ENCODE results near the gene LIPN. TPM values are rescaled to one million over a fixed set of nuclear protein-coding genes. Genes with fewer than 3 reads are reported as not detected.

The LIPN gene
- polyA plus RNA-seq, 1 experiment, result not detected

Other genes starting within 250 kb of the LIPN start
- 6.1 and 8.0 TPM in 2 replicates for gene RNLS, start 176.7 kb upstream of the LIPN start, polyA plus RNA-seq (2011; rRNA removed)
- gene LIPJ, start 173.3 kb upstream of the LIPN start, polyA plus RNA-seq (2011; rRNA removed), result not detected in 2 replicates
- gene LIPF, start 95.6 kb upstream of the LIPN start, polyA plus RNA-seq (2011; rRNA removed), result not detected in 2 replicates
- not detected in 2 replicates for gene LIPK, start 53.8 kb upstream of the LIPN start, polyA plus RNA-seq (2011; rRNA removed)
- not detected in 2 replicates for gene LIPM, start 42.7 kb downstream of the LIPN start, polyA plus RNA-seq (2011; rRNA removed)
- 0.05 TPM in 1 of 2 replicates, not detected in the other for gene ANKRD22, start 91.8 kb downstream of the LIPN start, polyA plus RNA-seq (2011; rRNA removed)
- 41.6 and 50.3 TPM in 2 replicates for gene STAMBPL1, start 120.2 kb downstream of the LIPN start, polyA plus RNA-seq (2011; rRNA removed)
- gene ACTA2, start 192.8 kb downstream of the LIPN start, polyA plus RNA-seq (2011; rRNA removed), result 815 and 1,080 TPM in 2 replicates
- gene FAS, start 230.8 kb downstream of the LIPN start, polyA plus RNA-seq (2011; rRNA removed), result 67.0 and 78.4 TPM in 2 replicates